Measurements from ENCODE around the gene ITM2B.

GRCh38 chr13:48233889-48234488 lies 983 bp downstream of the ITM2B start:
- TF ChIP-seq CTCF (tag by site-specific recombination; IDR thresholded peaks at IDR 0.05), result no peak
- TF ChIP-seq ZBTB20 (tag by site-specific recombination; IDR thresholded peaks at IDR 0.05), result no peak
- TF ChIP-seq ZNF324 (tag by site-specific recombination; IDR thresholded peaks at IDR 0.05), result no peak
- no peak for TF ChIP-seq ZNF132 (tag by site-specific recombination; IDR thresholded peaks at IDR 0.05; ENCODE audit: borderline replicate concordance)
- TF ChIP-seq REST (tag by site-specific recombination; IDR thresholded peaks at IDR 0.05), result no peak

Measured in HEK293 (cell line).